Activated T-helper 1 cell treated with anti-CD3 and anti-CD28 coated beads, Interleukin-12 subunit alpha, Interleukin-12 subunit beta, Interleukin-2, Interleukin-4 antibody, amounts not matched to agents 30 ng/mL and 10 ng/mL and 1 ng/mL, durations not matched to agents 14 hours and 24 hours and 36 hours (primary cell): ENCODE data around the gene TFAP2A. TPM values are rescaled to one million over a fixed set of nuclear protein-coding genes. Genes with fewer than 3 reads are reported as not detected.

Experiments
- DNase-seq: peaks from one replicate; pipeline ENCODE4 v3.0.0; 2021; ENCODE audit warnings: low spot score
- H3K27ac Mint-ChIP-seq: one replicate; pipeline ENCODE4 v1.8.0; 2021; ENCODE audit warnings: mild to moderate bottlenecking, mixed read lengths
- H3K27me3 Mint-ChIP-seq: one replicate; pipeline ENCODE4 v1.8.0; 2022; ENCODE audit warnings: mild to moderate bottlenecking, moderate library complexity, mixed read lengths; ENCODE audit not compliant: insufficient read depth
- H3K36me3 Mint-ChIP-seq: one replicate; pipeline ENCODE4 v1.8.0; 2021; ENCODE audit warnings: low read depth, mixed read lengths
- H3K4me1 Mint-ChIP-seq: one replicate; pipeline ENCODE4 v1.8.0; 2021; ENCODE audit warnings: low read depth, mixed read lengths
- H3K4me3 Mint-ChIP-seq: one replicate; pipeline ENCODE4 v1.8.0; 2021; ENCODE audit warnings: mild to moderate bottlenecking, moderate library complexity, mixed read lengths
- H3K9me3 Mint-ChIP-seq: one replicate; pipeline ENCODE4 v1.8.0; 2021; ENCODE audit warnings: mixed read lengths
- intact Hi-C: fragments of 100-400 bp; cut with micrococcal nuclease; formaldehyde crosslinking; loops from one replicate; pipeline ENCODE4 v1.15.1; 2024
- total RNA-seq: library from RNA; stranded (reverse); gene quantifications from 2 replicates; pipeline ENCODE4 v1.2.3, GENCODE V29; 2022

Gene TFAP2A
- total RNA-seq: not detected in 2 replicates

- peak within 1 kb of the TSS; percentile 86 for H3K27ac Mint-ChIP-seq
- peaks cover 12% of the 10 kb centered on the region for H3K36me3 Mint-ChIP-seq
- peaks cover 88% of the 10 kb centered on the region for H3K27me3 Mint-ChIP-seq
- no peak for DNase-seq
- peaks cover 34% of the 10 kb centered on the region for H3K4me1 Mint-ChIP-seq
- peak within 1 kb of the TSS; percentile 77 for H3K4me3 Mint-ChIP-seq
- intact Hi-C loops: no loop called here
- peaks cover 21% of the 10 kb centered on the region for H3K9me3 Mint-ChIP-seq
These were observed at the start of gene TFAP2A for GRCh38 chr6:10414756-10415616. TSS of gene TFAP2A (minus strand) at chr6:10415074. CDS start at chr6:10414991, 83 bp downstream.

GRCh38 chr6:10463491-10464481, 48.9 kb upstream of the TFAP2A start:
- H3K36me3 Mint-ChIP-seq: no peaks in the 10 kb centered on the region
- intact Hi-C loops: no loop called here
- DNase-seq: no peak

GRCh38 chr6:10463040-10463439, 48.2 kb upstream of the TFAP2A start:
- H3K27me3 Mint-ChIP-seq: no peaks in the 10 kb centered on the region
- H3K4me3 Mint-ChIP-seq: no peak overlapping the region
- no peaks in the 10 kb centered on the region for H3K9me3 Mint-ChIP-seq
- H3K36me3 Mint-ChIP-seq: no peaks in the 10 kb centered on the region
- no peak overlapping the region for H3K27ac Mint-ChIP-seq
- intact Hi-C loops: no loop called here
- H3K4me1 Mint-ChIP-seq: no peaks in the 10 kb centered on the region
- DNase-seq: no peak

More at GRCh38 chr6:10463491-10464481, 48.9 kb upstream of the TFAP2A start:
- H3K4me3 Mint-ChIP-seq: no peak overlapping the region
- no peaks in the 10 kb centered on the region for H3K27me3 Mint-ChIP-seq
- H3K4me1 Mint-ChIP-seq: no peaks in the 10 kb centered on the region
- H3K9me3 Mint-ChIP-seq: no peaks in the 10 kb centered on the region
- no peak overlapping the region for H3K27ac Mint-ChIP-seq

GRCh38 chr6:10461850-10462249, 47.0 kb upstream of the TFAP2A start:
- H3K27ac Mint-ChIP-seq: no peak overlapping the region
- no peak for DNase-seq
- H3K4me1 Mint-ChIP-seq: no peaks in the 10 kb centered on the region
- intact Hi-C loops: no loop called here
- no peaks in the 10 kb centered on the region for H3K9me3 Mint-ChIP-seq
- no peaks in the 10 kb centered on the region for H3K36me3 Mint-ChIP-seq
- no peak overlapping the region for H3K4me3 Mint-ChIP-seq
- no peaks in the 10 kb centered on the region for H3K27me3 Mint-ChIP-seq

- peaks cover 5% of the 10 kb centered on the region for H3K27me3 Mint-ChIP-seq
- DNase-seq: no peak
- H3K36me3 Mint-ChIP-seq: no peaks in the 10 kb centered on the region
- intact Hi-C loops: no loop called here
- no peak overlapping the region for H3K27ac Mint-ChIP-seq
- H3K9me3 Mint-ChIP-seq: no peaks in the 10 kb centered on the region
- H3K4me1 Mint-ChIP-seq: no peaks in the 10 kb centered on the region
- H3K4me3 Mint-ChIP-seq: no peak overlapping the region
These were observed 45.2 kb upstream of the TFAP2A start for GRCh38 chr6:10460096-10460495.

- H3K9me3 Mint-ChIP-seq: no peaks in the 10 kb centered on the region
- no peaks in the 10 kb centered on the region for H3K4me1 Mint-ChIP-seq
- H3K27me3 Mint-ChIP-seq: peaks cover 5% of the 10 kb centered on the region
- no peak overlapping the region for H3K4me3 Mint-ChIP-seq
- no peak for DNase-seq
- H3K27ac Mint-ChIP-seq: no peak overlapping the region
- intact Hi-C loops: no loop called here
- no peaks in the 10 kb centered on the region for H3K36me3 Mint-ChIP-seq
These were observed 43.4 kb upstream of the TFAP2A start for GRCh38 chr6:10458287-10458686.

- no peak overlapping the region for H3K4me3 Mint-ChIP-seq
- H3K27ac Mint-ChIP-seq: no peak overlapping the region
- no peaks in the 10 kb centered on the region for H3K36me3 Mint-ChIP-seq
- H3K4me1 Mint-ChIP-seq: no peaks in the 10 kb centered on the region
- intact Hi-C loops: no loop called here
- DNase-seq: no peak
- peaks cover 5% of the 10 kb centered on the region for H3K27me3 Mint-ChIP-seq
- no peaks in the 10 kb centered on the region for H3K9me3 Mint-ChIP-seq
These were observed 38.7 kb upstream of the TFAP2A start for GRCh38 chr6:10453596-10453995.

- no peak for DNase-seq
- intact Hi-C loops: no loop called here
- H3K9me3 Mint-ChIP-seq: no peaks in the 10 kb centered on the region
- H3K4me1 Mint-ChIP-seq: no peaks in the 10 kb centered on the region
- H3K36me3 Mint-ChIP-seq: no peaks in the 10 kb centered on the region
- H3K27ac Mint-ChIP-seq: no peak overlapping the region
- peaks cover 13% of the 10 kb centered on the region for H3K27me3 Mint-ChIP-seq
- H3K4me3 Mint-ChIP-seq: no peak overlapping the region
These were observed 37.1 kb upstream of the TFAP2A start for GRCh38 chr6:10451828-10452509.

- H3K4me1 Mint-ChIP-seq: no peaks in the 10 kb centered on the region
- H3K27me3 Mint-ChIP-seq: peaks cover 13% of the 10 kb centered on the region
- intact Hi-C loops: no loop called here
- no peak overlapping the region for H3K27ac Mint-ChIP-seq
- no peaks in the 10 kb centered on the region for H3K36me3 Mint-ChIP-seq
- no peak overlapping the region for H3K4me3 Mint-ChIP-seq
- no peak for DNase-seq
- no peaks in the 10 kb centered on the region for H3K9me3 Mint-ChIP-seq
These were observed 36.5 kb upstream of the TFAP2A start for GRCh38 chr6:10451394-10451793.

GRCh38 chr6:10449751-10450150, 34.9 kb upstream of the TFAP2A start:
- H3K27ac Mint-ChIP-seq: no peak overlapping the region
- H3K4me3 Mint-ChIP-seq: no peak overlapping the region
- no peak for DNase-seq
- H3K27me3 Mint-ChIP-seq: peaks cover 11% of the 10 kb centered on the region
- intact Hi-C loops: no loop called here
- H3K4me1 Mint-ChIP-seq: no peaks in the 10 kb centered on the region
- no peaks in the 10 kb centered on the region for H3K9me3 Mint-ChIP-seq
- no peaks in the 10 kb centered on the region for H3K36me3 Mint-ChIP-seq

GRCh38 chr6:10448096-10448495, 33.2 kb upstream of the TFAP2A start:
- H3K27me3 Mint-ChIP-seq: peaks cover 11% of the 10 kb centered on the region
- no peak overlapping the region for H3K4me3 Mint-ChIP-seq
- H3K4me1 Mint-ChIP-seq: no peaks in the 10 kb centered on the region
- intact Hi-C loops: no loop called here
- no peak overlapping the region for H3K27ac Mint-ChIP-seq
- no peak for DNase-seq
- H3K9me3 Mint-ChIP-seq: no peaks in the 10 kb centered on the region
- H3K36me3 Mint-ChIP-seq: no peaks in the 10 kb centered on the region

GRCh38 chr6:10446548-10446947, 31.7 kb upstream of the TFAP2A start:
- DNase-seq: no peak
- H3K4me3 Mint-ChIP-seq: no peak overlapping the region
- intact Hi-C loops: no loop called here
- no peak overlapping the region for H3K27ac Mint-ChIP-seq
- no peaks in the 10 kb centered on the region for H3K36me3 Mint-ChIP-seq
- H3K27me3 Mint-ChIP-seq: peaks cover 11% of the 10 kb centered on the region
- no peaks in the 10 kb centered on the region for H3K9me3 Mint-ChIP-seq
- H3K4me1 Mint-ChIP-seq: no peaks in the 10 kb centered on the region
